GM18505 (cell line): ENCODE data around the gene SPIN3.

Experiments
- ATAC-seq: cut with Tn5 transposase; IDR thresholded peaks from one replicate; pipeline ENCODE4 v1.9.1; 2021; ENCODE audit not compliant: unreplicated experiment
- POLR2A ChIP-seq: IDR thresholded peaks from 4 replicates; pipeline ENCODE4 v1.6.1; 2011; ENCODE audit warnings: borderline replicate concordance; ENCODE audit not compliant: insufficient read depth, insufficient read length; ENCODE audit errors: extremely low read depth

SPIN3 gene

GRCh38 chrX:56943264-56943663 is 52.1 kb downstream of the SPIN3 start:
- no peak for ATAC-seq

More at GRCh38 chrX:56943264-56943663, 52.1 kb downstream of the SPIN3 start:
- no peak for TF ChIP-seq POLR2A
